ENCODE measurements around the gene PCDHA1.

The PCDHA1 gene

GRCh38 chr5:141040771-141041426 lies 255.0 kb downstream of the PCDHA1 start:
- TF ChIP-seq CTCF (IDR thresholded peaks at IDR 0.05; ENCODE audit: insufficient read depth, low read depth, low read length, missing control alignments) = peak; percentile 26
- DNase-seq (ENCODE audit: low read depth) = peak; percentile 60
- H3K4me3 ChIP-seq (ENCODE audit: low read depth, low read length) = no peak overlapping the region

- DNase-seq (ENCODE audit: low read depth) = no peak
- TF ChIP-seq CTCF (IDR thresholded peaks at IDR 0.05; ENCODE audit: insufficient read depth, low read depth, low read length, missing control alignments) = no peak
- no peak overlapping the region for H3K4me3 ChIP-seq (ENCODE audit: low read depth, low read length)
These were observed 255.5 kb downstream of the PCDHA1 start for GRCh38 chr5:141041427-141041785.

GRCh38 chr5:141042555-141042954 lies 256.6 kb downstream of the PCDHA1 start:
- no peak for TF ChIP-seq CTCF (IDR thresholded peaks at IDR 0.05; ENCODE audit: insufficient read depth, low read depth, low read length, missing control alignments)
- no peak for DNase-seq (ENCODE audit: low read depth)

GRCh38 chr5:141050622-141051520 lies 264.9 kb downstream of the PCDHA1 start, which contains the start of gene PCDHB1:
PCDHB1 (plus strand) TSS chr5:141051374; CDS start chr5:141051471, 97 bp downstream.
- no peak for DNase-seq (ENCODE audit: low read depth)
- H3K4me3 ChIP-seq (ENCODE audit: low read depth, low read length) = no peak within 1 kb of the TSS
- no peak for TF ChIP-seq CTCF (IDR thresholded peaks at IDR 0.05; ENCODE audit: insufficient read depth, low read depth, low read length, missing control alignments)

More at GRCh38 chr5:141042555-141042954, 256.6 kb downstream of the PCDHA1 start:
- no peak overlapping the region for H3K4me3 ChIP-seq (ENCODE audit: low read depth, low read length)

DNA sequence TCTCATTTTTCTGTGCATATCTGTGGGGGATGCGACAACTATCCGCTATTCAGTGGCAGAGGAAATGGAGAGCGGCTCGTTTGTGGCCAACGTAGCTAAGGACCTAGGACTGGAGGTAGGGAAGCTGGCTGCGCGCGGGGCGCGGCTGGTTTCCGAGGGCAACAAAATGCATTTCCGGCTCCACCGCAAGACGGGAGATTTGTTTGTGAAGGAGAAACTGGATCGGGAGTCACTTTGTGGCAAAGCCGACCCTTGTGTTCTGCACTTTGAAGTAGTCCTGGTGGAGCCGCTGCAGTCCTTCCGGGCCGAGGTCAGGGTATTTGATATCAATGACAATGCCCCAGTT lies 265.6 kb downstream of the PCDHA1 start:
- H3K4me3 ChIP-seq (ENCODE audit: low read depth, low read length) = no peak overlapping the region
- DNase-seq (ENCODE audit: low read depth) = no peak
- TF ChIP-seq CTCF (IDR thresholded peaks at IDR 0.05; ENCODE audit: insufficient read depth, low read depth, low read length, missing control alignments) = no peak
